ENCODE results near the gene SMARCD1.
A peak's percentile ranks its signal among the peaks of the same experiment; 100 is the strongest.

SMARCD1 gene

GRCh38 chr12:50084775-50085614, at the start of gene SMARCD1:
Gene SMARCD1 (plus strand): TSS chr12:50085342. CDS start chr12:50085370, 28 bp downstream.
- DNase-seq (ENCODE audit: low spot score): peak; percentile 96

- no peak for DNase-seq (ENCODE audit: low spot score)
Observed at GRCh38 chr12:50038336-50038735, 46.8 kb upstream of the SMARCD1 start.

- DNase-seq (ENCODE audit: low spot score): peak; percentile 87
Observed at GRCh38 chr12:50039151-50039835, 45.8 kb upstream of the SMARCD1 start.

GRCh38 chr12:50040657-50041056, 44.5 kb upstream of the SMARCD1 start:
- DNase-seq (ENCODE audit: low spot score): no peak

GRCh38 chr12:50041062-50041860, 43.9 kb upstream of the SMARCD1 start:
- DNase-seq (ENCODE audit: low spot score): no peak

- no peak for DNase-seq (ENCODE audit: low spot score)
Observed at GRCh38 chr12:50041962-50042361, 43.2 kb upstream of the SMARCD1 start.

GRCh38 chr12:50042693-50043092, 42.4 kb upstream of the SMARCD1 start:
- DNase-seq (ENCODE audit: low spot score): no peak

- DNase-seq (ENCODE audit: low spot score): no peak
Observed at GRCh38 chr12:50043308-50043707, 41.8 kb upstream of the SMARCD1 start.

GRCh38 chr12:50043854-50044253, 41.3 kb upstream of the SMARCD1 start:
- no peak for DNase-seq (ENCODE audit: low spot score)

- DNase-seq (ENCODE audit: low spot score): no peak
Observed at GRCh38 chr12:50047693-50048250, 37.4 kb upstream of the SMARCD1 start.

- no peak for DNase-seq (ENCODE audit: low spot score)
Observed at GRCh38 chr12:50049254-50050118, 35.7 kb upstream of the SMARCD1 start.

GRCh38 chr12:50050119-50050385, 35.1 kb upstream of the SMARCD1 start:
- DNase-seq (ENCODE audit: low spot score): no peak

- peak; percentile 75 for DNase-seq (ENCODE audit: low spot score)
Observed at GRCh38 chr12:50050410-50051098, 34.6 kb upstream of the SMARCD1 start.

GRCh38 chr12:50051101-50051806, 33.9 kb upstream of the SMARCD1 start:
- no peak for DNase-seq (ENCODE audit: low spot score)

GRCh38 chr12:50052544-50052943, 32.6 kb upstream of the SMARCD1 start:
- DNase-seq (ENCODE audit: low spot score): no peak

GRCh38 chr12:50052964-50053363, 32.2 kb upstream of the SMARCD1 start:
- no peak for DNase-seq (ENCODE audit: low spot score)

- DNase-seq (ENCODE audit: low spot score): no peak
Observed at GRCh38 chr12:50053583-50053982, 31.6 kb upstream of the SMARCD1 start.

- DNase-seq (ENCODE audit: low spot score): peak; percentile 86
Observed at GRCh38 chr12:50055831-50056638, 29.1 kb upstream of the SMARCD1 start.

- DNase-seq (ENCODE audit: low spot score): no peak
Observed at GRCh38 chr12:50056639-50056976, 28.5 kb upstream of the SMARCD1 start.
